Hepatocyte (in vitro differentiated cells): ENCODE data around the gene RAD51AP1. TPM values are rescaled to one million over a fixed set of nuclear protein-coding genes. Genes with fewer than 3 reads are reported as not detected.
A peak's percentile ranks its signal among the peaks of the same experiment; 100 is the strongest.

Source experiments
- DNase-seq: peaks from one replicate; pipeline ENCODE4 v3.0.0-alpha.2; 2016; ENCODE audit warnings: low spot score
- H2AFZ ChIP-seq: fragments of 200-600 bp; sonication (generic); 2 replicates; pipeline ENCODE4 v1.6.0; 2016; ENCODE audit warnings: antibody characterized with exemption, mild to moderate bottlenecking
- H3K27ac ChIP-seq: fragments of 200-600 bp; sonication (generic); 2 replicates; pipeline ENCODE4 v1.5.1; 2016; ENCODE audit warnings: mild to moderate bottlenecking
- H3K27me3 ChIP-seq: fragments of 200-600 bp; sonication (generic); 2 replicates; pipeline ENCODE4 v1.6.1; 2016
- H3K36me3 ChIP-seq: fragments of 200-600 bp; sonication (generic); replicated peaks from 2 replicates; pipeline ENCODE4 v1.5.1; 2016; ENCODE audit warnings: low read depth; ENCODE audit not compliant: insufficient read depth
- H3K4me1 ChIP-seq: fragments of 200-600 bp; sonication (generic); 2 replicates; pipeline ENCODE4 v1.5.1; 2016; ENCODE audit warnings: mild to moderate bottlenecking, moderate library complexity; ENCODE audit not compliant: insufficient read depth
- H3K4me2 ChIP-seq: fragments of 200-600 bp; sonication (generic); 2 replicates; pipeline ENCODE4 v1.6.0; 2016
- H3K4me3 ChIP-seq: fragments of 200-600 bp; sonication (generic); 2 replicates; pipeline ENCODE4 v1.5.1; 2016; ENCODE audit warnings: mild to moderate bottlenecking
- H3K79me2 ChIP-seq: fragments of 200-600 bp; sonication (generic); 2 replicates; pipeline ENCODE4 v1.6.0; 2017; ENCODE audit warnings: mild to moderate bottlenecking
- H3K9me2 ChIP-seq: fragments of 200-600 bp; sonication (generic); replicated peaks from 2 replicates; pipeline ENCODE4 v1.6.0; 2017; ENCODE audit warnings: mild to moderate bottlenecking; ENCODE audit not compliant: insufficient read depth
- H3K9me3 ChIP-seq: fragments of 200-600 bp; sonication (generic); 2 replicates; pipeline ENCODE4 v1.5.1; 2016; ENCODE audit warnings: low read depth, mild to moderate bottlenecking
- H4K20me1 ChIP-seq: fragments of 200-600 bp; sonication (generic); 2 replicates; pipeline ENCODE4 v1.6.0; 2016; ENCODE audit warnings: mild to moderate bottlenecking; ENCODE audit not compliant: insufficient read depth, poor library complexity, severe bottlenecking
- EZH2 ChIP-seq: fragments of 200-600 bp; sonication (generic); IDR thresholded peaks from 2 replicates; pipeline ENCODE4 v1.6.1; 2016; ENCODE audit warnings: antibody characterized with exemption, mild to moderate bottlenecking, borderline replicate concordance
- EZH2phosphoT487 ChIP-seq: fragments of 200-600 bp; sonication (generic); IDR thresholded peaks from one replicate; pipeline ENCODE4 v1.6.1; 2018; ENCODE audit warnings: antibody characterized with exemption, mild to moderate bottlenecking, low read depth, moderate library complexity; ENCODE audit not compliant: unreplicated experiment, severe bottlenecking
- WGBS: methylation state at CpG from one replicate; pipeline ENCODE4 v1.1.6; 2016; ENCODE audit warnings: low lambda C conversion rate; ENCODE audit errors: missing lambda C conversion rate; 5-methylcytosine and 5-hydroxymethylcytosine counted together
- polyA plus RNA-seq: library from polyadenylated mRNA; unstranded; fragments of >200 nt; fragmentation: Nextera tagmentation; extraction: Ambion mirVana; gene quantifications from 2 replicates; pipeline ENCODE4 v1.2.1, GENCODE V29; 2016
- total RNA-seq: library from RNA; depleted of rRNA; stranded (reverse); fragments of >200 nt; gene quantifications from 2 replicates; pipeline ENCODE4 v1.2.3, GENCODE V29; 2014
- TF ChIP-seq, protein P1 (sequence below): fragments of 200-600 bp; sonication (generic); IDR thresholded peaks from 2 replicates; pipeline ENCODE4 v1.5.1; 2016; ENCODE audit warnings: antibody characterized with exemption, mild to moderate bottlenecking; ENCODE audit not compliant: poor library complexity

RAD51AP1 gene
- total and polyA plus RNA-seq, 2 experiments from 2014 or later, result 4.6 to 11.5 TPM

DNA sequence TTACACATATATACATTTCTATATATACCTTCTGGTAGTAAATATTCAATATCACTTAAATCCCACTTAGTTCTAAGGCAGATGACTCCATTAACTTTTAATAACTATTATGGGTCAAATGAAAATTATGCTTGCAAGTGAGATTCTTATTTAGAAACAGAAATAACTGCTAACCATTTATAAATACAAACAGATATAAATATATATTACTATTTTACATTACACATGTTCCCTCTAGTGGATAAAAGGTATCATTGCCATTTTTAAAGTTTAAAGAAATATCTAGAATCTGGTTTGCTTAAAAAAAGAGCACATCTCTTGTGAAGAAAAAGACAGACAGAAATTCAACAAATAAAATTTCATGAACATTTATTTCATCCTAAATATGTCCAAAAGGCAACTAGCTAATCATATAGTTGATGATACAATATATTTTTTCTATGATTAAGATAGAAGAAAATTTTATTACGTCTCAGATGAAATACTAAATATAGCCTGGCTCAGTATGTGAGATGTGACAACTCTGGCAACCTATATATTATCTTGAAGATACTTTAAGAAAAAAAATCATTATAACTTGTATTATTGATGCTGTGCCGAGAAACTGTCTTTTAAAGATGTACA is 11.7 kb upstream of the RAD51AP1 start:
- DNase-seq, result no peak
- Histone ChIP-seq H3K79me2 (no peaks in the 10 kb centered on the region), H3K9me2 (no peaks in the 10 kb centered on the region), H3K9me3 (no peaks in the 10 kb centered on the region), H3K36me3 (no peaks in the 10 kb centered on the region), H3K4me2 (no peak overlapping the region), H3K27me3 (no peaks in the 10 kb centered on the region), H3K4me3 (no peak overlapping the region), H2AFZ (no peak overlapping the region), H4K20me1 (no peaks in the 10 kb centered on the region), H3K4me1 (no peaks in the 10 kb centered on the region), H3K27ac (no peak overlapping the region)
- 89% methylated on average over 2 of the region's 2 CpGs for WGBS
- TF ChIP-seq EZH2 (no peak), EZH2phosphoT487 (no peak)
- TF ChIP-seq, protein P1, sequence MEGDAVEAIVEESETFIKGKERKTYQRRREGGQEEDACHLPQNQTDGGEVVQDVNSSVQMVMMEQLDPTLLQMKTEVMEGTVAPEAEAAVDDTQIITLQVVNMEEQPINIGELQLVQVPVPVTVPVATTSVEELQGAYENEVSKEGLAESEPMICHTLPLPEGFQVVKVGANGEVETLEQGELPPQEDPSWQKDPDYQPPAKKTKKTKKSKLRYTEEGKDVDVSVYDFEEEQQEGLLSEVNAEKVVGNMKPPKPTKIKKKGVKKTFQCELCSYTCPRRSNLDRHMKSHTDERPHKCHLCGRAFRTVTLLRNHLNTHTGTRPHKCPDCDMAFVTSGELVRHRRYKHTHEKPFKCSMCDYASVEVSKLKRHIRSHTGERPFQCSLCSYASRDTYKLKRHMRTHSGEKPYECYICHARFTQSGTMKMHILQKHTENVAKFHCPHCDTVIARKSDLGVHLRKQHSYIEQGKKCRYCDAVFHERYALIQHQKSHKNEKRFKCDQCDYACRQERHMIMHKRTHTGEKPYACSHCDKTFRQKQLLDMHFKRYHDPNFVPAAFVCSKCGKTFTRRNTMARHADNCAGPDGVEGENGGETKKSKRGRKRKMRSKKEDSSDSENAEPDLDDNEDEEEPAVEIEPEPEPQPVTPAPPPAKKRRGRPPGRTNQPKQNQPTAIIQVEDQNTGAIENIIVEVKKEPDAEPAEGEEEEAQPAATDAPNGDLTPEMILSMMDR, result peak; percentile 65

DNA sequence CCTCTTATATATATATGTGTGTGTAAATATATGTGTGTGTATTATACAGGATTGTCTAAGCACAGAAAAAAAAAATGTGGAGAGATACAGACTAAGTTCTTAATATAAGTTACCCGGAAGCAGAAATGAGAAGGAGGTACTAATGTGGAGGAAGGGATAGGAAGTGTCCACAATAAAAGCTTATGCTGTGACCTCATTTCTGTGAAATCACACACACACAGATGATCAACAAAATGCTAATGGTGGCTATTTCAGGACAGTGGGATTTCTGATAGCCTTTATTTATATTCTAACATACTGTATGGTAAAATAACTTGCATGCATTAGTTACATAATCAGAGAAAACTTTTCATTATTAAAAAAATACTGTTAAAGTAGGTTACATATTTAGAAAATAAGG is 8.5 kb upstream of the RAD51AP1 start:
- Histone ChIP-seq H4K20me1 (no peaks in the 10 kb centered on the region), H3K9me3 (no peaks in the 10 kb centered on the region), H3K4me2 (no peak overlapping the region), H3K36me3 (no peaks in the 10 kb centered on the region), H3K27ac (no peak overlapping the region), H3K4me1 (no peaks in the 10 kb centered on the region), H3K4me3 (no peak overlapping the region), H2AFZ (no peak overlapping the region), H3K79me2 (no peaks in the 10 kb centered on the region), H3K27me3 (no peaks in the 10 kb centered on the region), H3K9me2 (no peaks in the 10 kb centered on the region)
- WGBS, result 88% methylated on average over 1 of the region's 1 CpG
- TF ChIP-seq EZH2phosphoT487 (no peak), EZH2 (no peak)
- TF ChIP-seq, protein P1, result no peak
- DNase-seq, result no peak

DNA sequence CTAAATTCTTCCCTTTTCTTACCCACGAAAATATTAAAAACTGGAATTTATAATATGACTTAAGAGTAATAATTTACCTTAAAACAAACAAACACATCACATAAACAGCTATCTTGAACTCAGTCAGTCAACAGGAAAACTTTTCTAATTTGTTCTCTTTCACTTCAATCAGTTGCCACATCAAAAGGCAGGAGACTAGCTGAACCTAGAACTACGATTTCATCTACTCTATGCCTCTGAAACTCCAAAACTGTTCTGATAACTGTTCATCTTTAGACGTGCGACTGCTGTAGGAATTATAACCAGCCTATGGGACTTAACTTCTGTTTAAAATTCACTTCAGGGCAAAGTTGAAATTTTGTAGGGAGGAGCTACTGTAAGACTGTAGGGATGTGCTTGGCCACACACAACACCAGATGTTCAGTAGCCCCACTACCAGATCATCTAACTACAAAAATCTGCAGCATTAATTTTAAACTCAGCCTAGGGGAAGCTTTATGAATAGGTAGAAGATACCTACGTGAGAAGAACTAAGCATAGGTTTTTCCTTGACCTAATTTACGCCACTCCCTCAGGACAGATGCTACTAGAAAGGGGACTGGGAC is 7.6 kb upstream of the RAD51AP1 start:
- Histone ChIP-seq H2AFZ (no peak overlapping the region), H3K79me2 (no peaks in the 10 kb centered on the region), H3K4me1 (no peaks in the 10 kb centered on the region), H3K27me3 (no peaks in the 10 kb centered on the region), H3K9me3 (no peaks in the 10 kb centered on the region), H3K4me2 (no peak overlapping the region), H3K9me2 (no peaks in the 10 kb centered on the region), H4K20me1 (no peaks in the 10 kb centered on the region), H3K4me3 (no peak overlapping the region), H3K27ac (no peak overlapping the region), H3K36me3 (no peaks in the 10 kb centered on the region)
- 87% methylated on average over 6 of the region's 6 CpGs for WGBS
- TF ChIP-seq EZH2phosphoT487, result no peak
- TF ChIP-seq EZH2, result no peak
- TF ChIP-seq, protein P1, result no peak
- no peak for DNase-seq
